PC-3 (cell line): Measurements from ENCODE around the gene EMD.

ENCODE experiments used
- EZH2 ChIP-seq: fragments of 300-600 bp; sonication (generic); IDR thresholded peaks from one replicate; pipeline ENCODE4 v1.6.1; 2017; ENCODE audit warnings: antibody characterized with exemption, mild to moderate bottlenecking, low read length; ENCODE audit not compliant: unreplicated experiment
- EZH2phosphoT487 ChIP-seq: fragments of 300-600 bp; sonication (generic); IDR thresholded peaks from 2 replicates; pipeline ENCODE4 v1.6.1; 2018; ENCODE audit warnings: mild to moderate bottlenecking, antibody characterized with exemption, low read length, borderline replicate concordance
- TF ChIP-seq, protein P1 (sequence below): fragments of 300-600 bp; sonication (generic); conservative IDR thresholded peaks from 2 replicates; pipeline ENCODE4 v1.5.1; 2017; ENCODE audit warnings: antibody characterized with exemption, low read depth, mild to moderate bottlenecking, low read length

DNA sequence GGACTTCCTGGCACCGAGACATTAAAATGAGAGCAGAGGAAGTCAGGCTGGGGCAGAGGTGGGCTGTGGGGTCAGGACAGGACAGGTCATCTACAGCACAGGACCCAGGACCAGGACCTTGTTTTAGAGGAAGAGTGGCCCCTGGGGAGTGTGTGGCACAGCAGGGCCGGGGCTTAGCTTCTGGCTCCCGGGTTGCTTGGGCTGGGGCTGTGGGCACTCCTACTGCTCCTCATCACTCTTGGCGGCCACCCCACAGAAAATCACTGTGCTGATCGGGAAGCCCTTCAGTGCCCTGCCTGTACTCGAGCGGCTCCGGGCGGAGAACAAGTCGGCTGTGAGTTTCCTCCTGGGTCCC, 41.3 kb downstream of the EMD start:
- TF ChIP-seq, protein P1, sequence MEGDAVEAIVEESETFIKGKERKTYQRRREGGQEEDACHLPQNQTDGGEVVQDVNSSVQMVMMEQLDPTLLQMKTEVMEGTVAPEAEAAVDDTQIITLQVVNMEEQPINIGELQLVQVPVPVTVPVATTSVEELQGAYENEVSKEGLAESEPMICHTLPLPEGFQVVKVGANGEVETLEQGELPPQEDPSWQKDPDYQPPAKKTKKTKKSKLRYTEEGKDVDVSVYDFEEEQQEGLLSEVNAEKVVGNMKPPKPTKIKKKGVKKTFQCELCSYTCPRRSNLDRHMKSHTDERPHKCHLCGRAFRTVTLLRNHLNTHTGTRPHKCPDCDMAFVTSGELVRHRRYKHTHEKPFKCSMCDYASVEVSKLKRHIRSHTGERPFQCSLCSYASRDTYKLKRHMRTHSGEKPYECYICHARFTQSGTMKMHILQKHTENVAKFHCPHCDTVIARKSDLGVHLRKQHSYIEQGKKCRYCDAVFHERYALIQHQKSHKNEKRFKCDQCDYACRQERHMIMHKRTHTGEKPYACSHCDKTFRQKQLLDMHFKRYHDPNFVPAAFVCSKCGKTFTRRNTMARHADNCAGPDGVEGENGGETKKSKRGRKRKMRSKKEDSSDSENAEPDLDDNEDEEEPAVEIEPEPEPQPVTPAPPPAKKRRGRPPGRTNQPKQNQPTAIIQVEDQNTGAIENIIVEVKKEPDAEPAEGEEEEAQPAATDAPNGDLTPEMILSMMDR = no peak
- no peak for TF ChIP-seq EZH2phosphoT487
- no peak for TF ChIP-seq EZH2
